H9 (cell line): ENCODE results near the gene ULK2. TPM values are rescaled to one million over a fixed set of nuclear protein-coding genes. Genes with fewer than 3 reads are reported as not detected.

ENCODE experiments used
- DNase-seq: peaks from one replicate; pipeline ENCODE4 v3.0.0-alpha.2; 2017
- H2AFZ ChIP-seq: one replicate; pipeline ENCODE4 v1.6.1; 2013; ENCODE audit warnings: mild to moderate bottlenecking, low read length, control low read depth, moderate library complexity
- H2AK5ac ChIP-seq: 2 replicates; pipeline ENCODE4 v1.6.1; 2013; ENCODE audit warnings: low read length, control low read depth, mixed read lengths; ENCODE audit not compliant: insufficient read length
- H2BK120ac ChIP-seq: one replicate; pipeline ENCODE4 v1.6.1; 2013; ENCODE audit warnings: low read depth, mild to moderate bottlenecking, low read length, control low read depth, inconsistent platforms; ENCODE audit not compliant: poor library complexity, severe bottlenecking
- H2BK12ac ChIP-seq: 2 replicates; pipeline ENCODE4 v1.6.1; 2013; ENCODE audit warnings: low read length, control low read depth, mixed read lengths, low read depth; ENCODE audit not compliant: insufficient read length
- H2BK15ac ChIP-seq: 2 replicates; pipeline ENCODE4 v1.6.1; 2013; ENCODE audit warnings: low read depth, low read length, control low read depth
- H2BK20ac ChIP-seq: one replicate; pipeline ENCODE4 v1.6.1; 2013; ENCODE audit warnings: low read depth, mild to moderate bottlenecking, low read length, control low read depth, inconsistent platforms; ENCODE audit not compliant: poor library complexity, severe bottlenecking
- H2BK5ac ChIP-seq: 2 replicates; pipeline ENCODE4 v1.6.1; 2013; ENCODE audit warnings: low read length, control low read depth, mixed read lengths; ENCODE audit not compliant: insufficient read length
- H3K14ac ChIP-seq: 2 replicates; pipeline ENCODE4 v1.6.1; 2013; ENCODE audit warnings: low read length, control low read depth; ENCODE audit not compliant: insufficient read depth
- H3K18ac ChIP-seq: 2 replicates; pipeline ENCODE4 v1.6.1; 2013; ENCODE audit warnings: low read depth, mild to moderate bottlenecking, mixed read lengths, low read length, control low read depth; ENCODE audit not compliant: insufficient read length
- H3K23ac ChIP-seq: 2 replicates; pipeline ENCODE4 v1.6.1; 2013; ENCODE audit warnings: low read length, control low read depth, mixed read lengths, low read depth; ENCODE audit not compliant: insufficient read length
- H3K23me2 ChIP-seq: 2 replicates; pipeline ENCODE4 v1.6.1; 2013; ENCODE audit warnings: low read depth, mild to moderate bottlenecking, mixed read lengths, low read length, control low read depth; ENCODE audit not compliant: insufficient read length, poor library complexity, severe bottlenecking
- H3K27ac ChIP-seq: 2 replicates; pipeline ENCODE4 v1.5.1; 2013; ENCODE audit warnings: low read length, control low read depth, mixed read lengths, low read depth; ENCODE audit not compliant: insufficient read length
- H3K27me3 ChIP-seq: 2 replicates; pipeline ENCODE4 v1.6.1; 2013; ENCODE audit warnings: low read length, control low read depth, inconsistent platforms; ENCODE audit not compliant: insufficient read depth
- H3K4ac ChIP-seq: 2 replicates; pipeline ENCODE4 v1.6.1; 2013; ENCODE audit warnings: low read depth, mild to moderate bottlenecking, control low read depth, inconsistent platforms, low read length, moderate library complexity
- H3K4me1 ChIP-seq: 2 replicates; pipeline ENCODE4 v1.6.1; 2013; ENCODE audit warnings: low read length, control low read depth, inconsistent platforms; ENCODE audit not compliant: insufficient read depth
- H3K4me2 ChIP-seq: 2 replicates; pipeline ENCODE4 v1.6.1; 2013; ENCODE audit warnings: low read length, control low read depth, mixed read lengths; ENCODE audit not compliant: insufficient read length, insufficient read depth
- H3K56ac ChIP-seq: 2 replicates; pipeline ENCODE4 v1.6.1; 2013; ENCODE audit warnings: low read depth, mild to moderate bottlenecking, mixed read lengths, low read length, control low read depth; ENCODE audit not compliant: insufficient read length
- H3K79me1 ChIP-seq: 2 replicates; pipeline ENCODE4 v1.6.1; 2013; ENCODE audit warnings: low read depth, mild to moderate bottlenecking, moderate library complexity, low read length, control low read depth, inconsistent platforms; ENCODE audit not compliant: insufficient read depth, poor library complexity, severe bottlenecking
- H3K79me2 ChIP-seq: 2 replicates; pipeline ENCODE4 v1.6.1; 2013; ENCODE audit warnings: low read length, control low read depth, inconsistent platforms; ENCODE audit not compliant: insufficient read depth
- H3K9ac ChIP-seq: 2 replicates; pipeline ENCODE4 v1.6.1; 2013; ENCODE audit warnings: low read length, control low read depth, mixed read lengths; ENCODE audit not compliant: insufficient read length; ENCODE audit errors: extremely low read depth
- H3K9me3 ChIP-seq: one replicate; pipeline ENCODE4 v1.6.1; 2013; ENCODE audit warnings: low read depth, low read length, inconsistent platforms; ENCODE audit not compliant: control insufficient read depth
- H3T11ph ChIP-seq: one replicate; pipeline ENCODE4 v1.6.1; 2013; ENCODE audit warnings: mild to moderate bottlenecking, low read length, control low read depth, inconsistent platforms
- H4K20me1 ChIP-seq: one replicate; pipeline ENCODE4 v1.6.1; 2013; ENCODE audit not compliant: control insufficient read depth, insufficient read length, insufficient read depth
- H4K5ac ChIP-seq: 2 replicates; pipeline ENCODE4 v1.6.1; 2013; ENCODE audit warnings: low read depth, mild to moderate bottlenecking, mixed read lengths, low read length, control low read depth; ENCODE audit not compliant: insufficient read length
- H4K8ac ChIP-seq: replicated peaks from 2 replicates; pipeline ENCODE4 v1.6.1; 2013; ENCODE audit warnings: low read length, control low read depth, mixed read lengths, low read depth; ENCODE audit not compliant: insufficient read length
- H4K91ac ChIP-seq: 2 replicates; pipeline ENCODE4 v1.6.1; 2013; ENCODE audit warnings: low read depth, mild to moderate bottlenecking, moderate library complexity, mixed read lengths, low read length, control low read depth; ENCODE audit not compliant: insufficient read length
- H3K27ac Mint-ChIP-seq, 3 experiments: 2 replicates in 2 of 3; 3 replicates in 1 of 3; pipeline ENCODE4 v1.8.0; 2020 to 2021; ENCODE audit warnings: mixed read lengths in 3 of 3, mild to moderate bottlenecking in 1 of 3, moderate library complexity in 1 of 3
- H3K27me3 Mint-ChIP-seq: 2 replicates; pipeline ENCODE4 v1.8.0; 2021; ENCODE audit warnings: low read depth, mild to moderate bottlenecking, moderate library complexity, mixed read lengths
- H3K36me3 Mint-ChIP-seq, 3 experiments: 2 replicates in 2 of 3; 3 replicates in 1 of 3; pipeline ENCODE4 v1.8.0; 2020 to 2021; ENCODE audit warnings: low read depth in 3 of 3, mixed read lengths in 3 of 3; ENCODE audit not compliant: insufficient read depth in 1 of 3
- H3K4me1 Mint-ChIP-seq, 2 experiments: 2 replicates each; pipeline ENCODE4 v1.8.0; 2020; ENCODE audit warnings: mixed read lengths in 2 of 2
- H3K4me3 Mint-ChIP-seq, 2 experiments: 2 replicates in 1 of 2; 3 replicates in 1 of 2; pipeline ENCODE4 v1.8.0; 2020 to 2021; ENCODE audit warnings: mild to moderate bottlenecking in 2 of 2, mixed read lengths in 2 of 2, moderate library complexity in 1 of 2
- H3K9me3 Mint-ChIP-seq, 2 experiments: 2 replicates in 1 of 2; 3 replicates in 1 of 2; pipeline ENCODE4 v1.8.0; 2020; ENCODE audit warnings: mild to moderate bottlenecking in 2 of 2, mixed read lengths in 2 of 2, moderate library complexity in 1 of 2
- WGBS: extraction: QIAGEN DNeasy Blood & Tissue Kit; methylation state at CpG from one replicate; pipeline ENCODE4 v1.1.7; 2013; ENCODE audit warnings: missing lambda C conversion rate, low lambda C conversion rate, mixed read lengths; ENCODE audit not compliant: insufficient read length; ENCODE audit errors: extremely low coverage; 5-methylcytosine and 5-hydroxymethylcytosine counted together
- total RNA-seq: library from RNA; stranded (reverse); gene quantifications from 2 replicates; pipeline ENCODE4 v1.2.1, GENCODE V29; 2021
- TF ChIP-seq, protein P1 (sequence below): fragments of 200-600 bp; sonication (generic); conservative IDR thresholded peaks from 3 replicates; pipeline ENCODE4 v1.8.0; 2021; ENCODE audit warnings: antibody characterized with exemption, mild to moderate bottlenecking

Gene ULK2
- total RNA-seq, 1 experiment from 2014 or later, result 11.5 TPM

DNA sequence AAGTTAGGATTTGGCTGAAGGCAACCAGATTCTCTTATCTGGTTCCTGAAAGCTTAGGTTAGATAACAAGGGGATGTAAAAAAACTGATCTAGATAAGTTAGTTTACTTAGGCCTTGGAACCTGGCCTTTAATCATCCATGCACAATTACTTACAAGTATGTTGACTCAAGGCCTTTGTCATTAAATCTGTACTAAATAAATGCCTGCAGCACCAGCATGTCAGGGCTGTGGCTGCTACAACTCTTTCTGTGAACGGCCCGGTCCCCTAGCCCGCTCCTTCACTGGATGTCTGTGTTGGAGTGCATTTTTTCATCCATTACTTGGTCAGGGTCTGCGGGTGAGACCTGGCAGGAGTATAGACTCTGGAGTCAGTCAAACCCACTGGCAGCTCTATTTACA, 71.3 kb downstream of the ULK2 start:
- H3K23me2 ChIP-seq, result no peaks in the 10 kb centered on the region
- H3K18ac ChIP-seq, result no peak overlapping the region
- H3K56ac ChIP-seq, result no peak overlapping the region
- no peaks in the 10 kb centered on the region for H3K79me2 ChIP-seq
- H3K4me3 Mint-ChIP-seq, result no peak overlapping the region
- H4K8ac ChIP-seq, result no peak overlapping the region
- no peaks in the 10 kb centered on the region for H3K79me1 ChIP-seq
- no peak overlapping the region for H3K27ac Mint-ChIP-seq
- no peak overlapping the region for H2BK120ac ChIP-seq
- DNase-seq, result no peak
- H2BK5ac ChIP-seq, result no peak overlapping the region
- H2BK15ac ChIP-seq, result no peak overlapping the region
- H3K9me3 Mint-ChIP-seq, result peaks cover 16 to 31% of the 10 kb centered on the region in 2 experiments
- no peaks in the 10 kb centered on the region for H3K4me1 Mint-ChIP-seq
- H3K27ac ChIP-seq, result no peak overlapping the region
- no peaks in the 10 kb centered on the region for H3K4me1 ChIP-seq
- no peak overlapping the region for H4K91ac ChIP-seq
- no peak overlapping the region for H4K5ac ChIP-seq
- H3K23ac ChIP-seq, result no peak overlapping the region
- no peak overlapping the region for H3K14ac ChIP-seq
- no peak overlapping the region for H3K4ac ChIP-seq
- H3K9me3 ChIP-seq, result peaks cover 21% of the 10 kb centered on the region
- H3T11ph ChIP-seq, result no peak overlapping the region
- H2AFZ ChIP-seq, result no peak overlapping the region
- no peaks in the 10 kb centered on the region for H4K20me1 ChIP-seq
- H3K4me2 ChIP-seq, result no peak overlapping the region
- TF ChIP-seq, protein P1, sequence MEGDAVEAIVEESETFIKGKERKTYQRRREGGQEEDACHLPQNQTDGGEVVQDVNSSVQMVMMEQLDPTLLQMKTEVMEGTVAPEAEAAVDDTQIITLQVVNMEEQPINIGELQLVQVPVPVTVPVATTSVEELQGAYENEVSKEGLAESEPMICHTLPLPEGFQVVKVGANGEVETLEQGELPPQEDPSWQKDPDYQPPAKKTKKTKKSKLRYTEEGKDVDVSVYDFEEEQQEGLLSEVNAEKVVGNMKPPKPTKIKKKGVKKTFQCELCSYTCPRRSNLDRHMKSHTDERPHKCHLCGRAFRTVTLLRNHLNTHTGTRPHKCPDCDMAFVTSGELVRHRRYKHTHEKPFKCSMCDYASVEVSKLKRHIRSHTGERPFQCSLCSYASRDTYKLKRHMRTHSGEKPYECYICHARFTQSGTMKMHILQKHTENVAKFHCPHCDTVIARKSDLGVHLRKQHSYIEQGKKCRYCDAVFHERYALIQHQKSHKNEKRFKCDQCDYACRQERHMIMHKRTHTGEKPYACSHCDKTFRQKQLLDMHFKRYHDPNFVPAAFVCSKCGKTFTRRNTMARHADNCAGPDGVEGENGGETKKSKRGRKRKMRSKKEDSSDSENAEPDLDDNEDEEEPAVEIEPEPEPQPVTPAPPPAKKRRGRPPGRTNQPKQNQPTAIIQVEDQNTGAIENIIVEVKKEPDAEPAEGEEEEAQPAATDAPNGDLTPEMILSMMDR, result no peak
- no peak overlapping the region for H2BK12ac ChIP-seq
- no peak overlapping the region for H2BK20ac ChIP-seq
- H3K27me3 ChIP-seq, result no peaks in the 10 kb centered on the region
- no CpG with 5 or more reads among the region's 4 CpGs for WGBS
- H2AK5ac ChIP-seq, result no peak overlapping the region
- H3K36me3 Mint-ChIP-seq, result peaks cover 36 to 83% (median 72%) of the 10 kb centered on the region in 3 experiments
- no peak overlapping the region for H3K9ac ChIP-seq
- no peaks in the 10 kb centered on the region for H3K27me3 Mint-ChIP-seq
